Transverse colon (tissue), 4 donors: ENCODE results near the gene PHF23.

Source experiments
- CTCF ChIP-seq, 5 experiments: fragments of 200-600 bp in 3 of 5; fragments of 450-650 bp in 2 of 5; sonication (generic) in 3 of 5; IDR thresholded peaks; 1 replicate in 2 of 5; 2 replicates in 3 of 5; pipeline ENCODE4 v1.5.1; 2016 to 2017; ENCODE audit warnings: antibody characterized with exemption in 5 of 5, inconsistent platforms in 3 of 5, mild to moderate bottlenecking in 2 of 5, moderate library complexity in 1 of 5
- POLR2A ChIP-seq: fragments of 450-650 bp; IDR thresholded peaks from one replicate; pipeline ENCODE4 v1.6.1; 2016; ENCODE audit warnings: antibody characterized with exemption, mild to moderate bottlenecking, moderate library complexity
- POLR2AphosphoS5 ChIP-seq, 3 donors: sonication (generic); formaldehyde crosslinking; IDR thresholded peaks; one replicate each; pipeline ENCODE4 v1.6.1; 2016; ENCODE audit warnings: antibody characterized with exemption in 3 of 3

DNA sequence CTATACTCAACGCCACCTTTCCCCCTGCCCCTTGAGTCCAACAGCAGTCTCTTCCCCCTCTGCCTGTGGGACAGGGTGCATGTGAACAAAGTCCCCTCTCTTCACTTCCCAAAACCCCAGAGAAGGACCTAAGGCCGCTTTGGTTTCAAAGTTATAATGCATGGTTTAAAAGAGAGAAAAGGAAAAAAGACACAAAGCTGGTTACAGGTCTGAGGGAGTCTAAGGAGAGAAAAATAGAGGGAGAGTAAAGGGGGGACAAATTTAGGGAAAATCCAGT is 4.1 kb upstream of the PHF23 start:
- TF ChIP-seq CTCF (IDR thresholded peaks at IDR 0.05) (peak in 1 of 5 experiments; percentile 23), POLR2AphosphoS5 (IDR thresholded peaks at IDR 0.05) (no peak), POLR2A (no peak)
